SK-N-SH (cell line): Measurements from ENCODE around the gene DNAH6. TPM values are rescaled to one million over a fixed set of nuclear protein-coding genes. Genes with fewer than 3 reads are reported as not detected.

Experiments used
- CTCF ChIA-PET: fragments of 300-600, 350-600 bp; formaldehyde crosslinking; extraction: SDS; loops from one replicate; lab custom pipeline; 2021; lab: Yijun Ruan, JAX
- POLR2A ChIA-PET: fragments of 350-600 bp; sonication (Branson Sonifier 250); formaldehyde crosslinking; extraction: SDS; loops from one replicate; lab custom pipeline; 2020; ENCODE audit warnings: antibody characterized with exemption, inconsistent platforms; lab: Yijun Ruan, JAX
- DNase-seq: peaks from one replicate; pipeline ENCODE4 v3.0.0; 2012
- H2AFZ ChIP-seq: fragments of 200-600 bp; sonication (generic); 2 replicates; pipeline ENCODE4 v1.8.1; 2016; ENCODE audit warnings: antibody characterized with exemption, mild to moderate bottlenecking, low read depth
- H3F3A ChIP-seq: fragments of 200-600 bp; sonication (generic); replicated peaks from 2 replicates; pipeline ENCODE3; 2016; ENCODE audit warnings: antibody characterized with exemption, mild to moderate bottlenecking; ENCODE audit not compliant: insufficient read depth
- H3K27ac ChIP-seq, 2 experiments: fragments of 200-500 bp in 1 of 2; fragments of 200-600 bp in 1 of 2; sonication (Bioruptor generic) in 1 of 2; sonication (generic), shearing (Covaris generic) in 1 of 2; 2 replicates each; pipeline versions ENCODE4 v1.5.1 to v1.6.1; 2014 to 2016; ENCODE audit warnings: low read depth in 2 of 2, inconsistent platforms in 1 of 2, low read length in 1 of 2, mild to moderate bottlenecking in 1 of 2, mixed read lengths in 1 of 2
- H3K27me3 ChIP-seq: fragments of 200-600 bp; sonication (generic), shearing (Covaris generic); 2 replicates; pipeline ENCODE4 v1.6.1; 2016; ENCODE audit warnings: mixed run types; ENCODE audit not compliant: insufficient read depth
- H3K36me3 ChIP-seq, 2 experiments: fragments of 200-500 bp in 1 of 2; fragments of 200-600 bp in 1 of 2; sonication (Bioruptor generic) in 1 of 2; sonication (generic) in 1 of 2; replicated peaks in 1 of 2; 2 replicates each; pipeline versions ENCODE3 to v1.5.1; 2014 to 2016; ENCODE audit warnings: low read length in 1 of 2, mild to moderate bottlenecking in 1 of 2; ENCODE audit not compliant: insufficient read depth in 2 of 2, control insufficient read depth in 1 of 2
- H3K4me1 ChIP-seq, 2 experiments: fragments of 200-500 bp in 1 of 2; fragments of 200-600 bp in 1 of 2; sonication (Bioruptor generic) in 1 of 2; sonication (generic), shearing (Covaris generic) in 1 of 2; 2 replicates each; pipeline versions ENCODE4 v1.5.1 to v1.6.1; 2014 to 2016; ENCODE audit warnings: low read depth in 1 of 2, low read length in 1 of 2, mixed run types in 1 of 2; ENCODE audit not compliant: insufficient read depth in 2 of 2, control insufficient read depth in 1 of 2
- H3K4me2 ChIP-seq: fragments of 200-600 bp; sonication (generic), shearing (Covaris generic); 2 replicates; pipeline ENCODE4 v1.6.1; 2017; ENCODE audit warnings: mixed run types
- H3K4me3 ChIP-seq, 2 experiments: fragments of 200-500 bp in 1 of 2; fragments of 200-600 bp in 1 of 2; sonication (Bioruptor generic) in 1 of 2; sonication (generic), shearing (Covaris generic) in 1 of 2; 2 replicates each; pipeline versions ENCODE4 v1.5.1 to v1.8.1; 2014 to 2016; ENCODE audit warnings: low read depth in 2 of 2, inconsistent platforms in 1 of 2, low read length in 1 of 2, mild to moderate bottlenecking in 1 of 2, mixed read lengths in 1 of 2, moderate library complexity in 1 of 2
- H3K79me2 ChIP-seq: fragments of 200-600 bp; sonication (generic); 2 replicates; pipeline ENCODE4 v1.8.1; 2017; ENCODE audit warnings: mild to moderate bottlenecking; ENCODE audit not compliant: insufficient read depth
- H3K9ac ChIP-seq: fragments of 200-600 bp; sonication (generic); 2 replicates; pipeline ENCODE4 v1.6.1; 2017; ENCODE audit warnings: mixed run types
- H3K9me2 ChIP-seq: fragments of 200-600 bp; sonication (generic); 2 replicates; pipeline ENCODE4 v1.6.1; 2017; ENCODE audit warnings: mixed run types
- H3K9me3 ChIP-seq: fragments of 200-600 bp; sonication (generic); 2 replicates; pipeline ENCODE4 v1.6.1; 2017; ENCODE audit warnings: mixed run types, mild to moderate bottlenecking, moderate library complexity
- H4K20me1 ChIP-seq: fragments of 200-600 bp; sonication (generic); 2 replicates; pipeline ENCODE4 v1.6.1; 2017; ENCODE audit warnings: mild to moderate bottlenecking, mixed run types; ENCODE audit not compliant: insufficient read depth
- EP300 ChIP-seq, 2 experiments: IDR thresholded peaks; 2 replicates each; pipeline versions ENCODE4 v1.4.0 to v1.6.1; 2012; ENCODE audit warnings: borderline replicate concordance in 1 of 2, low read depth in 1 of 2, low read length in 1 of 2
- FOSL2 ChIP-seq: IDR thresholded peaks from 2 replicates; pipeline ENCODE4 v1.4.0; 2012; ENCODE audit warnings: low read depth, mild to moderate bottlenecking, moderate library complexity, borderline replicate concordance
- FOXJ3 ChIP-seq: sonication (generic); formaldehyde crosslinking; IDR thresholded peaks from 2 replicates; pipeline ENCODE4 v1.5.1; 2020; ENCODE audit warnings: mild to moderate bottlenecking, missing genetic modification reagents
- GABPA ChIP-seq: IDR thresholded peaks from 2 replicates; pipeline ENCODE4 v1.4.0; 2012; ENCODE audit warnings: low read depth, mild to moderate bottlenecking
- IRF3 ChIP-seq: fragments of 150-350 bp; IDR thresholded peaks from 2 replicates; pipeline ENCODE4 v1.6.1; 2016; ENCODE audit warnings: mild to moderate bottlenecking, low read depth, low read length
- MAX ChIP-seq: IDR thresholded peaks from 2 replicates; pipeline ENCODE4 v1.4.0; 2012; ENCODE audit warnings: low read depth
- REST ChIP-seq: IDR thresholded peaks from 2 replicates; pipeline ENCODE4 v1.6.1; 2012; ENCODE audit warnings: mild to moderate bottlenecking, low read depth, low read length, moderate library complexity
- RXRA ChIP-seq: IDR thresholded peaks from 2 replicates; pipeline ENCODE4 v1.4.0; 2012; ENCODE audit warnings: low read depth, mild to moderate bottlenecking, borderline replicate concordance
- TAF1 ChIP-seq: IDR thresholded peaks from 2 replicates; pipeline ENCODE4 v1.6.1; 2012; ENCODE audit warnings: low read depth, mild to moderate bottlenecking, low read length, moderate library complexity, borderline replicate concordance
- TCF12 ChIP-seq: IDR thresholded peaks from 2 replicates; pipeline ENCODE4 v1.4.0; 2012
- TEAD4 ChIP-seq: IDR thresholded peaks from 2 replicates; pipeline ENCODE4 v1.4.0; 2012; ENCODE audit warnings: mild to moderate bottlenecking, borderline replicate concordance; ENCODE audit not compliant: insufficient read depth
- WGBS: methylation state at CpG from one replicate; pipeline ENCODE4 v1.1.6; 2017; ENCODE audit warnings: low lambda C conversion rate; 5-methylcytosine and 5-hydroxymethylcytosine counted together
- polyA plus RNA-seq, 3 experiments: library from polyadenylated mRNA; depleted of rRNA; stranded (reverse); fragments of >200 nt; gene quantifications; 2 replicates each; pipeline ENCODE4 v1.2.3, GENCODE V29; 2012

Gene DNAH6
- polyA plus RNA-seq, 1 of the 3 experiments (the other 2 are of a cell fraction): 0.03 TPM

GRCh38 chr2:84811839-84812431 is 295.6 kb downstream of the DNAH6 start:
- Histone ChIP-seq H3F3A (no peaks in the 10 kb centered on the region), H3K27ac (no peak overlapping the region), H3K79me2 (no peaks in the 10 kb centered on the region), H3K36me3 (no peaks in the 10 kb centered on the region), H3K4me1 (no peaks in the 10 kb centered on the region), H3K27me3 (0 out of 2 replicates have a peak, but pooled peaks cover 6% of the 10 kb centered on the region)
- POLR2A ChIA-PET: no interaction called here
- TF ChIP-seq REST: peak; percentile 50; the same call in 1 of the 2 replicates
- no peak for TF ChIP-seq TEAD4
- TF ChIP-seq, all 33 proteins: peak for 1
- no peak overlapping the region for H2AFZ ChIP-seq
- no peak overlapping the region for H3K9ac ChIP-seq
- H4K20me1 ChIP-seq: no peaks in the 10 kb centered on the region
- WGBS: 48% methylated on average over 6 of the region's 6 CpGs
- no peaks in the 10 kb centered on the region for H3K9me3 ChIP-seq
- H3K4me3 ChIP-seq: no peak overlapping the region
- CTCF ChIA-PET: no interaction called here
- H3K9me2 ChIP-seq: no peaks in the 10 kb centered on the region
- DNase-seq: no peak
- no peak overlapping the region for H3K4me2 ChIP-seq

- 5% methylated on average over 3 of the region's 3 CpGs for WGBS
- ChIA-PET POLR2A (no interaction called here), CTCF (no interaction called here)
- no peak overlapping the region for H3K9ac ChIP-seq
- no peaks in the 10 kb centered on the region for H3K9me3 ChIP-seq
- no peaks in the 10 kb centered on the region for H3F3A ChIP-seq
- no peak overlapping the region for H3K4me3 ChIP-seq
- TF ChIP-seq TAF1: no peak
- TF ChIP-seq IRF3: no peak
- no peak for TF ChIP-seq EP300 (IDR thresholded peaks at IDR 0.05; ENCODE audit: borderline replicate concordance in 1 of 2, low read depth in 1 of 2, low read length in 1 of 2)
- no peak for TF ChIP-seq RXRA
- TF ChIP-seq GABPA: no peak
- TF ChIP-seq FOXJ3 (CRISPR knock-in tag): no peak
- TF ChIP-seq FOSL2: no peak
- no peak for TF ChIP-seq MAX
- no peak for TF ChIP-seq TCF12
- DNase-seq: no peak
- no peaks in the 10 kb centered on the region for H3K36me3 ChIP-seq
- no peak overlapping the region for H3K4me2 ChIP-seq
- no peaks in the 10 kb centered on the region for H3K4me1 ChIP-seq
- H3K27me3 ChIP-seq: 0 out of 2 replicates have a peak, but pooled peaks cover 6% of the 10 kb centered on the region
- no peak overlapping the region for H3K27ac ChIP-seq
- no peaks in the 10 kb centered on the region for H3K9me2 ChIP-seq
- no peaks in the 10 kb centered on the region for H3K79me2 ChIP-seq
- no peak overlapping the region for H2AFZ ChIP-seq
- H4K20me1 ChIP-seq: no peaks in the 10 kb centered on the region
Observed at GRCh38 chr2:84815146-84815545, 298.8 kb downstream of the DNAH6 start.
